IMR-90 (cell line): Measurements from ENCODE around the gene KMT2A. TPM values are rescaled to one million over a fixed set of nuclear protein-coding genes. Genes with fewer than 3 reads are reported as not detected.

Source experiments
- ATAC-seq: fragments of 200-7000 bp; cut with Tn5 transposase; 2 replicates; pipeline ENCODE4 v1.9.1; 2020; ENCODE audit warnings: low read depth, mild to moderate bottlenecking, moderate library complexity
- BruUV-seq: library from RNA; stranded (reverse); fragments of 400-500 nt; replicated peaks from 2 replicates; lab custom pipeline; 2021; lab: Mats Ljungman, UMichigan
- CTCF ChIA-PET: fragments of 300-600 bp; formaldehyde crosslinking; extraction: SDS; loops from one replicate; lab custom pipeline; 2021; ENCODE audit warnings: antibody characterized with exemption; lab: Yijun Ruan, JAX
- POLR2A ChIA-PET: fragments of 300-600 bp; sonication (Branson Sonifier 250); formaldehyde crosslinking; loops from one replicate; lab custom pipeline; 2022; ENCODE audit warnings: antibody characterized with exemption; ENCODE audit not compliant: unreplicated experiment; lab: Charles Lee
- DNase-seq: peaks from one replicate; pipeline ENCODE4 v3.0.0; 2013
- H2AFZ ChIP-seq: replicated peaks from 2 replicates; pipeline ENCODE3; 2013; ENCODE audit warnings: low read length, mild to moderate bottlenecking; ENCODE audit not compliant: poor library complexity
- H2AK5ac ChIP-seq: 2 replicates; pipeline ENCODE4 v1.6.1; 2013; ENCODE audit warnings: low read depth, low read length, inconsistent platforms
- H2AK9ac ChIP-seq: replicated peaks from 2 replicates; pipeline ENCODE3; 2013; ENCODE audit warnings: mild to moderate bottlenecking, low read depth, low read length, moderate library complexity; ENCODE audit not compliant: poor library complexity
- H2BK120ac ChIP-seq: 2 replicates; pipeline ENCODE4 v1.6.1; 2013; ENCODE audit warnings: low read depth, low read length, inconsistent platforms
- H2BK15ac ChIP-seq: 3 replicates; pipeline ENCODE4 v1.6.1; 2013; ENCODE audit warnings: low read depth, low read length, inconsistent platforms
- H2BK20ac ChIP-seq: 2 replicates; pipeline ENCODE4 v1.6.1; 2013; ENCODE audit warnings: low read depth, mild to moderate bottlenecking, inconsistent platforms, low read length, moderate library complexity
- H2BK5ac ChIP-seq: 2 replicates; pipeline ENCODE4 v1.6.1; 2013; ENCODE audit warnings: mild to moderate bottlenecking, low read depth, low read length, inconsistent platforms; ENCODE audit not compliant: poor library complexity, severe bottlenecking
- H3K14ac ChIP-seq: replicated peaks from 2 replicates; pipeline ENCODE4 v1.6.1; 2013; ENCODE audit warnings: low read depth, low read length, inconsistent platforms
- H3K18ac ChIP-seq: 2 replicates; pipeline ENCODE4 v1.6.1; 2013; ENCODE audit warnings: low read depth, low read length, control low read depth
- H3K23ac ChIP-seq: 2 replicates; pipeline ENCODE4 v1.6.1; 2013; ENCODE audit warnings: low read depth, low read length, inconsistent platforms
- H3K27ac ChIP-seq: 2 replicates; pipeline ENCODE4 v1.5.1; 2013; ENCODE audit warnings: mild to moderate bottlenecking, control low read depth, low read length; ENCODE audit not compliant: insufficient read depth
- H3K27me3 ChIP-seq: 2 replicates; pipeline ENCODE4 v1.6.1; 2013; ENCODE audit warnings: low read length; ENCODE audit not compliant: control insufficient read depth, insufficient read depth
- H3K36me3 ChIP-seq: 2 replicates; pipeline ENCODE4 v1.6.1; 2013; ENCODE audit warnings: low read length, mixed read lengths; ENCODE audit not compliant: control insufficient read depth, insufficient read depth
- H3K4ac ChIP-seq: 2 replicates; pipeline ENCODE4 v1.6.1; 2013; ENCODE audit warnings: low read depth, low read length, inconsistent platforms
- H3K4me1 ChIP-seq: 2 replicates; pipeline ENCODE4 v1.6.1; 2013; ENCODE audit warnings: low read length, mixed read lengths; ENCODE audit not compliant: control insufficient read depth, insufficient read depth
- H3K4me2 ChIP-seq: 2 replicates; pipeline ENCODE4 v1.6.1; 2013; ENCODE audit warnings: low read depth, mild to moderate bottlenecking, control low read depth, low read length, moderate library complexity
- H3K4me3 ChIP-seq: 2 replicates; pipeline ENCODE4 v1.5.1; 2013; ENCODE audit warnings: low read depth, mild to moderate bottlenecking, control low read depth, low read length, moderate library complexity; ENCODE audit not compliant: insufficient read depth
- H3K56ac ChIP-seq: 2 replicates; pipeline ENCODE4 v1.6.1; 2013; ENCODE audit warnings: low read length, inconsistent platforms; ENCODE audit not compliant: insufficient read depth; ENCODE audit errors: extremely low read depth
- H3K79me1 ChIP-seq, 2 experiments: 2 replicates each; pipeline ENCODE4 v1.6.1; 2013; ENCODE audit warnings: low read length in 2 of 2, inconsistent platforms in 1 of 2, low read depth in 1 of 2
- H3K9ac ChIP-seq: 2 replicates; pipeline ENCODE4 v1.6.1; 2013; ENCODE audit warnings: low read depth, low read length, control low read depth
- H3K9me1 ChIP-seq: 2 replicates; pipeline ENCODE4 v1.6.1; 2013; ENCODE audit warnings: low read length, inconsistent platforms; ENCODE audit not compliant: insufficient read depth
- H3K9me3 ChIP-seq: 2 replicates; pipeline ENCODE4 v1.6.1; 2013; ENCODE audit warnings: low read length; ENCODE audit not compliant: control insufficient read depth, insufficient read depth
- H4K20me1 ChIP-seq: 2 replicates; pipeline ENCODE4 v1.6.1; 2013; ENCODE audit warnings: low read length, inconsistent platforms; ENCODE audit not compliant: insufficient read depth
- H4K5ac ChIP-seq: 2 replicates; pipeline ENCODE4 v1.6.1; 2013; ENCODE audit warnings: mild to moderate bottlenecking, low read depth, low read length, control low read depth
- H4K8ac ChIP-seq, 2 experiments: 2 replicates each; pipeline ENCODE4 v1.6.1; 2013; ENCODE audit warnings: low read depth in 2 of 2, low read length in 2 of 2, control low read depth in 1 of 2, inconsistent platforms in 1 of 2
- H4K91ac ChIP-seq: 2 replicates; pipeline ENCODE4 v1.6.1; 2013; ENCODE audit warnings: low read depth, low read length, inconsistent platforms; ENCODE audit not compliant: insufficient read depth
- BHLHE40 ChIP-seq: fragments of 150-350 bp; IDR thresholded peaks from 2 replicates; pipeline ENCODE4 v1.6.1; 2016; ENCODE audit warnings: mild to moderate bottlenecking, low read depth, low read length
- RCOR1 ChIP-seq: IDR thresholded peaks from 2 replicates; pipeline ENCODE4 v1.6.1; 2012; ENCODE audit warnings: mild to moderate bottlenecking, low read length, improper control_type of control experiment; ENCODE audit not compliant: insufficient replicate concordance
- SMC3 ChIP-seq: fragments of 150-350 bp; IDR thresholded peaks from 2 replicates; pipeline ENCODE4 v1.6.1; 2016; ENCODE audit warnings: low read depth, mild to moderate bottlenecking, antibody characterized with exemption, low read length, moderate library complexity
- WGBS, 2 experiments: methylation state at CpG; one replicate each; pipeline versions ENCODE4 v1.1.5 to v1.1.7; 2013; ENCODE audit warnings: missing lambda C conversion rate in 2 of 2; ENCODE audit not compliant: insufficient read length in 1 of 2; ENCODE audit errors: extremely low coverage in 2 of 2; 5-methylcytosine and 5-hydroxymethylcytosine counted together
- dilution Hi-C: fragments of 300-500 bp; cut with HindIII; formaldehyde crosslinking; loops from one replicate; pipeline ENCODE4 v1.14.3; 2018; ENCODE audit warnings: low sequenced_read_pairs; ENCODE audit not compliant: unreplicated experiment
- in situ Hi-C: fragments of 300-500 bp; cut with MboI; formaldehyde crosslinking; loops from 3 replicates; pipeline ENCODE4 v1.14.3; 2019; ENCODE audit warnings: low sequenced_read_pairs, inconsistent platforms, mixed read lengths
- intact Hi-C: fragments of 100-400 bp; cut with micrococcal nuclease; formaldehyde crosslinking; loops from 2 replicates; pipeline ENCODE4 v1.10.0; 2022
- polyA plus RNA-seq, 3 experiments: library from polyadenylated mRNA; depleted of rRNA; stranded (reverse); fragments of >200 nt; gene quantifications; 2 replicates each; pipeline ENCODE4 v1.2.3, GENCODE V29; 2012; ENCODE audit warnings: low replicate concordance in 1 of 3
- total RNA-seq: library from RNA; depleted of rRNA; stranded (reverse); fragments of >200 nt; gene quantifications from 2 replicates; pipeline ENCODE4 v1.2.3, GENCODE V29; 2012

KMT2A gene
- total and polyA plus RNA-seq, 2 of the 4 experiments (the other 2 are of a cell fraction) = 18.2 to 21.1 TPM

GRCh38 chr11:118511601-118512000 is 75.3 kb downstream of the KMT2A start:
- Histone ChIP-seq H2AK9ac (no peak overlapping the region), H3K4me3 (no peak overlapping the region), H3K36me3 (peaks cover 62% of the 10 kb centered on the region), H3K9me1 (no peaks in the 10 kb centered on the region), H2AFZ (no peak overlapping the region), H3K79me1 (peaks cover 2 to 11% of the 10 kb centered on the region in 2 experiments; a peak in 3 of 4 replicates), H2BK20ac (no peak overlapping the region), H3K56ac (no peak overlapping the region), H3K4ac (no peak overlapping the region), H3K4me1 (no peaks in the 10 kb centered on the region), H3K9ac (no peak overlapping the region), H2BK5ac (no peak overlapping the region), H3K27me3 (no peaks in the 10 kb centered on the region), H2BK15ac (no peak overlapping the region), H2BK120ac (no peak overlapping the region), H3K9me3 (no peaks in the 10 kb centered on the region), H3K18ac (no peak overlapping the region), H4K8ac (no peak overlapping the region), H3K27ac (no peak overlapping the region), H4K91ac (no peak overlapping the region), H3K14ac (no peak overlapping the region), H4K20me1 (no peaks in the 10 kb centered on the region), H3K4me2 (no peak overlapping the region), H4K5ac (no peak overlapping the region), H2AK5ac (no peak overlapping the region), H3K23ac (no peak overlapping the region)
- ATAC-seq (no peak), DNase-seq (no peak)
- dilution Hi-C loops (no loop called here), intact Hi-C loops (no loop called here), in situ Hi-C loops (no loop called here)
- WGBS, 2 experiments = no CpG with 5 or more reads among the region's 5 CpGs
- TF ChIP-seq RCOR1 (no peak), BHLHE40 (no peak), SMC3 (no peak)
- BruUV-seq = no TSS peak
- ChIA-PET POLR2A (no interaction called here), CTCF (no interaction called here)
